PC-3 (cell line): Measurements from ENCODE around the gene RPL27. TPM values are rescaled to one million over a fixed set of nuclear protein-coding genes. Genes with fewer than 3 reads are reported as not detected.
"Not testable (repeated sequence)": the region's sequence is repeated elsewhere in the genome, so short reads cannot be mapped to it uniquely, and the experiment has no call there.

Source experiments
- ATAC-seq: fragments of 200-7000 bp; cut with Tn5 transposase; 2 replicates; pipeline ENCODE4 v1.9.1; 2020; ENCODE audit warnings: mild to moderate bottlenecking, moderate library complexity
- BruUV-seq: library from RNA; stranded (reverse); fragments of 400-500 nt; replicated peaks from 2 replicates; lab custom pipeline; 2021; lab: Mats Ljungman, UMichigan
- CTCF ChIA-PET: fragments of 300-600 bp; sonication (Branson Sonifier 250); formaldehyde crosslinking; loops from one replicate; lab custom pipeline; 2022; ENCODE audit warnings: antibody characterized with exemption; lab: Charles Lee
- POLR2A ChIA-PET: fragments of 300-600 bp; sonication (Branson Sonifier 250); formaldehyde crosslinking; loops from one replicate; lab custom pipeline; 2022; ENCODE audit warnings: antibody characterized with exemption; ENCODE audit not compliant: unreplicated experiment; lab: Charles Lee
- DNase-seq: peaks from one replicate; pipeline ENCODE4 v3.0.0-alpha.2; 2015
- H2AFZ ChIP-seq: fragments of 300-600 bp; sonication (generic); 2 replicates; pipeline ENCODE4 v1.6.0; 2016; ENCODE audit warnings: antibody characterized with exemption, low read length
- H3F3A ChIP-seq: fragments of 300-600 bp; sonication (generic); one replicate; pipeline ENCODE4 v1.6.0; 2017; ENCODE audit warnings: antibody characterized with exemption, low read length, control low read depth, mild to moderate bottlenecking; ENCODE audit not compliant: unreplicated experiment
- H3K27ac ChIP-seq: fragments of 300-600 bp; sonication (generic); 2 replicates; pipeline ENCODE4 v1.5.1; 2016; ENCODE audit warnings: mild to moderate bottlenecking, low read length
- H3K27me3 ChIP-seq: fragments of 300-600 bp; sonication (generic); 2 replicates; pipeline ENCODE4 v1.6.1; 2016; ENCODE audit warnings: low read length, mixed read lengths
- H3K36me3 ChIP-seq: fragments of 300-600 bp; sonication (generic); 2 replicates; pipeline ENCODE4 v1.6.1; 2016; ENCODE audit warnings: low read depth, mixed run types, low read length, mixed read lengths
- H3K4me1 ChIP-seq: fragments of 300-600 bp; sonication (generic); 2 replicates; pipeline ENCODE4 v1.5.1; 2016; ENCODE audit warnings: low read length; ENCODE audit not compliant: insufficient read depth
- H3K4me2 ChIP-seq: fragments of 300-600 bp; sonication (generic); 2 replicates; pipeline ENCODE4 v1.6.0; 2016; ENCODE audit warnings: low read length
- H3K4me3 ChIP-seq: fragments of 300-600 bp; sonication (generic); 2 replicates; pipeline ENCODE4 v1.5.1; 2016; ENCODE audit warnings: mild to moderate bottlenecking, low read length, mixed read lengths
- H3K79me2 ChIP-seq: fragments of 300-600 bp; sonication (generic); 2 replicates; pipeline ENCODE4 v1.6.1; 2017; ENCODE audit warnings: low read length, mixed read lengths
- H3K9ac ChIP-seq: fragments of 300-600 bp; sonication (generic); 2 replicates; pipeline ENCODE4 v1.6.0; 2016; ENCODE audit warnings: mild to moderate bottlenecking, low read length
- H3K9me2 ChIP-seq: fragments of 300-600 bp; sonication (generic); replicated peaks from 2 replicates; pipeline ENCODE4 v1.6.1; 2016; ENCODE audit warnings: mixed run types, low read length, mixed read lengths
- H3K9me3 ChIP-seq: fragments of 300-600 bp; sonication (generic); 2 replicates; pipeline ENCODE4 v1.6.1; 2016; ENCODE audit warnings: low read length, mixed read lengths
- H4K20me1 ChIP-seq: fragments of 300-600 bp; sonication (generic); 2 replicates; pipeline ENCODE4 v1.6.1; 2016; ENCODE audit warnings: low read length, mixed read lengths
- EZH2 ChIP-seq: fragments of 300-600 bp; sonication (generic); IDR thresholded peaks from one replicate; pipeline ENCODE4 v1.6.1; 2017; ENCODE audit warnings: antibody characterized with exemption, mild to moderate bottlenecking, low read length; ENCODE audit not compliant: unreplicated experiment
- EZH2phosphoT487 ChIP-seq: fragments of 300-600 bp; sonication (generic); IDR thresholded peaks from 2 replicates; pipeline ENCODE4 v1.6.1; 2018; ENCODE audit warnings: mild to moderate bottlenecking, antibody characterized with exemption, low read length, borderline replicate concordance
- intact Hi-C: fragments of 100-400 bp; cut with micrococcal nuclease; formaldehyde crosslinking; loops from 2 replicates; pipeline ENCODE4 v1.9.0; 2023
- total RNA-seq: library from RNA; depleted of rRNA; stranded (reverse); fragments of >200 nt; gene quantifications from 2 replicates; pipeline ENCODE4 v1.2.3, GENCODE V29; 2014
- TF ChIP-seq, protein P1 (sequence below): fragments of 300-600 bp; sonication (generic); conservative IDR thresholded peaks from 2 replicates; pipeline ENCODE4 v1.5.1; 2017; ENCODE audit warnings: antibody characterized with exemption, low read depth, mild to moderate bottlenecking, low read length

RPL27 gene
- total RNA-seq, 1 experiment from 2014 or later = 784 TPM

DNA sequence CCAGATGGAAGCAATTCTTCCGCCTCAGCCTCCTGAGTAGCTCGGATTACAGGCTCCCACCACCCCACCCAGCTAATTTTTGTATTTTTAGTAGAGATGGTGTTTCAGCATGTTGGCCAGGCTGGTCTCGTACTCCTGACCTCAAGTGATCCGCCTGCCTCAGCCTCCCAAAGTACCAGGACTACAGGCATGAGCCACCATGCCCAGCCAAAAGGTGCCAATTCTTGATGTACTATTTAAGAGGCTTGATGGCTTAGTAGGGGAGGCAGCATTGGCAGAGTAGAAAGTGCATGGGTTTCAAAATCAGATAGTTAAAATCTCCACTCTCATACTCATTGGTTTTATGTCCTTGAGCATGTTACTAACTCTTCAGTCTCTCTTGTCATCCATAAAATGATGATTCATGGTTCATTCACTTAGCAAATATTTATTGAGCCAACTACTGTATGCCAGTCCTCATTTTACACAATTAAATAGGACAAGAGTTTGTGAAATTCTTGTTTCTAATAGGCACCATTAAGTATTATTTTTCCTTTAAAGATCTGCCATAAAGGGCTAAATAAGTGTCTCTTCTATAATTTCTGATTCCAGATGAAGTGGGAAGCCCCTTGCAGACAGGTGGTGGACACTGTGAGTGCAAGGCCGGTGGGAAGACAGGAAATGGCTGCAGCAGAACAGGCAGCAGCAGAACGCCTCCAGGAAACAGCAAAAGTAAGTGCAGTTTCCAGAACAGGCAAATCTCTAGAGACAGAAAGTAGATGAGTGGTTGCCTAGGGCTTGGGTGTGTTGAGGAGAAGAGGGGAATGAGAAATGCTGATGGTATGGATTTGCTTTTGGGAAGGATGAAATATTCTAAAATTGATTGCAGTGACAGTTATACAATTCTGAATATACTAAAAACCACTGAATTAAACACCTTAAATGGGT, 8.2 kb upstream of the RPL27 start:
- intact Hi-C loops = no loop called here
- CTCF ChIA-PET = no interaction called here
- peak; percentile 84 for ATAC-seq
- peaks cover 42% of the 10 kb centered on the region for H3K36me3 ChIP-seq
- H3K27ac ChIP-seq = peak overlapping the region; percentile 94
- peak overlapping the region; percentile 36; the same call in 1 of the 2 replicates for H3K4me3 ChIP-seq
- no peaks in the 10 kb centered on the region for H3K27me3 ChIP-seq
- H4K20me1 ChIP-seq = no peaks in the 10 kb centered on the region
- peak overlapping the region; percentile 60 for H3K9ac ChIP-seq
- DNase-seq = peak; percentile 90
- H2AFZ ChIP-seq = no peak overlapping the region
- H3F3A ChIP-seq = peaks cover 22% of the 10 kb centered on the region
- TSS peak; percentile 20 for BruUV-seq
- H3K79me2 ChIP-seq = peaks cover 19% of the 10 kb centered on the region
- POLR2A ChIA-PET = no interaction called here
- peaks cover 33% of the 10 kb centered on the region for H3K4me1 ChIP-seq
- peak overlapping the region; percentile 72 for H3K4me2 ChIP-seq
- TF ChIP-seq EZH2 (no peak), EZH2phosphoT487 (no peak)
- TF ChIP-seq, protein P1, sequence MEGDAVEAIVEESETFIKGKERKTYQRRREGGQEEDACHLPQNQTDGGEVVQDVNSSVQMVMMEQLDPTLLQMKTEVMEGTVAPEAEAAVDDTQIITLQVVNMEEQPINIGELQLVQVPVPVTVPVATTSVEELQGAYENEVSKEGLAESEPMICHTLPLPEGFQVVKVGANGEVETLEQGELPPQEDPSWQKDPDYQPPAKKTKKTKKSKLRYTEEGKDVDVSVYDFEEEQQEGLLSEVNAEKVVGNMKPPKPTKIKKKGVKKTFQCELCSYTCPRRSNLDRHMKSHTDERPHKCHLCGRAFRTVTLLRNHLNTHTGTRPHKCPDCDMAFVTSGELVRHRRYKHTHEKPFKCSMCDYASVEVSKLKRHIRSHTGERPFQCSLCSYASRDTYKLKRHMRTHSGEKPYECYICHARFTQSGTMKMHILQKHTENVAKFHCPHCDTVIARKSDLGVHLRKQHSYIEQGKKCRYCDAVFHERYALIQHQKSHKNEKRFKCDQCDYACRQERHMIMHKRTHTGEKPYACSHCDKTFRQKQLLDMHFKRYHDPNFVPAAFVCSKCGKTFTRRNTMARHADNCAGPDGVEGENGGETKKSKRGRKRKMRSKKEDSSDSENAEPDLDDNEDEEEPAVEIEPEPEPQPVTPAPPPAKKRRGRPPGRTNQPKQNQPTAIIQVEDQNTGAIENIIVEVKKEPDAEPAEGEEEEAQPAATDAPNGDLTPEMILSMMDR = no peak
- H3K9me3 ChIP-seq = no peaks in the 10 kb centered on the region
- no peaks in the 10 kb centered on the region for H3K9me2 ChIP-seq

DNA sequence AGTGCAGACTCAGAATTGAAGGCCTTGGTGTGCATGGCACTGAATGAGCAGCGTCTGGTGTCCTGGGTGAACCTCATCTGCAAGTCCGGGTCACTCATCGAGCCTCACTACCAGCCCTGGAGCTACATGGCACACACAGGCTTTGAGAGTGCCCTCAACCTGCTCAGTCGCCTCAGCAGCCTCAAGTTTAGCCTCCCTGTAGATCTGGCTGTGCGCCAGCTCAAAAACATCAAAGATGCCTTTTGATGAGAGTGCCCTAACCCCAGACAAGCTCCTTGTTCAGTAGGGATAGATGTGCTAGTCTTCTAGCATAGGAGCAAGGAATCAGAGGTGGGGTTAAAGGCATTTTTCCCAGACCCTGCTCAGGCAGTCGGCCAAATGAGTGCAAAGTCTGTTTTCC, 6.7 kb upstream of the RPL27 start:
- intact Hi-C loops = no loop called here
- Histone ChIP-seq H3K9me2 (no peaks in the 10 kb centered on the region), H3F3A (peaks cover 22% of the 10 kb centered on the region), H3K79me2 (peaks cover 7% of the 10 kb centered on the region), H3K4me3 (no peak overlapping the region), H3K9me3 (no peaks in the 10 kb centered on the region), H2AFZ (no peak overlapping the region), H3K4me2 (peak overlapping the region; percentile 72), H3K9ac (peak overlapping the region; percentile 60; the same call in 1 of the 2 replicates), H4K20me1 (no peaks in the 10 kb centered on the region), H3K36me3 (peaks cover 42% of the 10 kb centered on the region), H3K4me1 (peaks cover 33% of the 10 kb centered on the region), H3K27ac (peak overlapping the region; percentile 94), H3K27me3 (no peaks in the 10 kb centered on the region)
- ChIA-PET POLR2A (no interaction called here), CTCF (no interaction called here)
- no TSS peak for BruUV-seq
- TF ChIP-seq EZH2 (no peak), EZH2phosphoT487 (no peak)
- TF ChIP-seq, protein P1 = no peak
- DNase-seq = no peak
- ATAC-seq = no peak

DNA sequence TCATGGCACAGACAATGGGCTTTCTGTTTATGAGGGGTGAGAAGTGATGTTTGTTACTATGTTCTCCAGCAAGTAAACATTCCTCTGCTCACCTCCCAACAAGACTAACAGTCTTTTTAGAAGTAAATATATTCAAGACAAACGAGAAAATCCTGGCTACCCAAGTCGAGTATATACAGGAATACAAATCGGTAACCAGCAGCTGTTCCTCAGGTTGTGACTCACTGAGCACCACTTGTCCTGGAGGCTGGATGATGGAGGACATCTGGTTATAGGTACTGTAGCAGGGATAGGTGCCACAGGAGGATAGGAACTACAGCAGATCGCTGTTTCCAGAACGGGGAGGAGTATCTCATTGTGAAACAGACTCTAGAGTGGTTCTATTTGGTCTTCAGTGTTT, 5.3 kb upstream of the RPL27 start:
- Histone ChIP-seq H3K9ac (no peak overlapping the region), H3K9me2 (no peaks in the 10 kb centered on the region), H3F3A (peaks cover 22% of the 10 kb centered on the region), H3K4me2 (no peak overlapping the region), H3K27ac (no peak overlapping the region), H3K79me2 (peaks cover 7% of the 10 kb centered on the region; the same call in 1 of the 2 replicates), H3K27me3 (no peaks in the 10 kb centered on the region), H3K4me1 (peaks cover 39% of the 10 kb centered on the region), H3K9me3 (no peaks in the 10 kb centered on the region), H2AFZ (no peak overlapping the region), H3K36me3 (peaks cover 36% of the 10 kb centered on the region), H3K4me3 (no peak overlapping the region), H4K20me1 (no peaks in the 10 kb centered on the region)
- BruUV-seq = no TSS peak
- ChIA-PET POLR2A (no interaction called here), CTCF (no interaction called here)
- no peak for ATAC-seq
- no peak for DNase-seq
- TF ChIP-seq, protein P1 = no peak
- TF ChIP-seq EZH2 (no peak), EZH2phosphoT487 (no peak)
- intact Hi-C loops = no loop called here

DNA sequence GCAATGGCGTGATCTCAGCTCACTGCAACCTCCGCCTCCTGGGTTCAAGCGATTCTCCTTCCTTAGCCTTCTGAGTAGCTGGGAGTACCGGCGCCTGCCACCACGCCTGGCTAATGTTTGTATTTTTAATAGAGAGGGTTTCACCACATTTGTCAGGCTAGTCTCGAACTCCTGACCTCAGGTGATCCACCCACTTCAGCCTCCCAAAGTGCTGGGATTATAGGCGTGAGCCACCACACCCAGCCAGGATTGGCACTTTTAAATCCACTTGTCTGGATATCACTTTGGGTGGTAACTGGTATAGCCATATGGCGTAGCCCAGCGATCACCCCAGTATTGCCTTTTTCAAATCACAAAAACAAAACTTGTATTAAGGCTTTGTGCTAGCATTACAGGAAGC, 4.3 kb upstream of the RPL27 start:
- ATAC-seq, BruUV-seq, H3K27ac ChIP-seq, H3K9me3 ChIP-seq, intact Hi-C loops, H2AFZ ChIP-seq, CTCF ChIA-PET, H3K27me3 ChIP-seq, DNase-seq, H3K9ac ChIP-seq, H3K4me2 ChIP-seq, H3K9me2 ChIP-seq, H3K4me3 ChIP-seq, H4K20me1 ChIP-seq, POLR2A ChIA-PET: not testable (repeated sequence)
- Histone ChIP-seq H3F3A (peaks cover 19% of the 10 kb centered on the region), H3K4me1 (peaks cover 33% of the 10 kb centered on the region), H3K36me3 (peaks cover 29% of the 10 kb centered on the region), H3K79me2 (peaks cover 13% of the 10 kb centered on the region)
